Endothelial cell of umbilical vein (primary cell): Measurements from ENCODE around the gene MARK1. TPM values are rescaled to one million over a fixed set of nuclear protein-coding genes. Genes with fewer than 3 reads are reported as not detected.

Experiments used
- BruUV-seq: library from RNA; stranded (reverse); fragments of 400-500 nt; replicated peaks from 2 replicates; lab custom pipeline; 2021; lab: Mats Ljungman, UMichigan
- CTCF ChIA-PET: fragments of 300-600, 350-600 bp; sonication (Branson Sonifier 250); formaldehyde crosslinking; loops from one replicate; lab custom pipeline; 2021; ENCODE audit warnings: antibody characterized with exemption, inconsistent platforms; lab: Charles Lee
- POLR2A ChIA-PET: fragments of 300-600, 350-600 bp; sonication (Branson Sonifier 250); formaldehyde crosslinking; loops from one replicate; lab custom pipeline; 2021; ENCODE audit warnings: antibody characterized with exemption, inconsistent platforms; lab: Charles Lee
- DNase-seq: peaks from one replicate; pipeline ENCODE4 v3.0.0-alpha.2; 2011; ENCODE audit warnings: low read depth, low spot score
- FAIRE-seq: peaks from 2 replicates; lab custom pipeline; 2011; peaks lifted over from hg19 to GRCh38; lab: Jason Lieb, UNC
- H2AFZ ChIP-seq: 2 replicates; pipeline ENCODE4 v1.6.0; 2012; ENCODE audit warnings: low read depth, low read length, control low read depth, inconsistent platforms
- H3K27ac ChIP-seq: 2 replicates; pipeline ENCODE4 v1.5.1; 2011; ENCODE audit warnings: low read depth, mild to moderate bottlenecking, control low read depth, low read length, moderate library complexity; ENCODE audit not compliant: insufficient read depth
- H3K27me3 ChIP-seq, 2 experiments: 2 replicates each; pipeline versions ENCODE4 v1.6.0 to v1.6.1; 2011; ENCODE audit warnings: low read length in 2 of 2, mixed read lengths in 1 of 2; ENCODE audit not compliant: control insufficient read depth in 2 of 2, insufficient read depth in 2 of 2
- H3K36me3 ChIP-seq, 2 experiments: 2 replicates in 1 of 2; 3 replicates in 1 of 2; pipeline ENCODE4 v1.5.1; 2011; ENCODE audit warnings: low read length in 2 of 2, mild to moderate bottlenecking in 1 of 2, moderate library complexity in 1 of 2; ENCODE audit not compliant: control insufficient read depth in 2 of 2, insufficient read depth in 2 of 2; ENCODE audit errors: extremely low read depth in 1 of 2
- H3K4me1 ChIP-seq: 3 replicates; pipeline ENCODE4 v1.5.1; 2011; ENCODE audit warnings: mild to moderate bottlenecking, low read length; ENCODE audit not compliant: control insufficient read depth, insufficient read depth; ENCODE audit errors: extremely low read depth
- H3K4me2 ChIP-seq: 2 replicates; pipeline ENCODE4 v1.6.1; 2011; ENCODE audit warnings: low read length, control low read depth, mixed read lengths; ENCODE audit not compliant: insufficient read depth
- H3K4me3 ChIP-seq, 3 experiments: fragments of 200-600 bp in 1 of 3; sonication (generic), shearing (Covaris generic) in 1 of 3; replicated peaks in 1 of 3; 2 replicates each; pipeline ENCODE4 v1.5.1; 2011 to 2016; ENCODE audit warnings: control low read depth in 3 of 3, low read length in 3 of 3, mild to moderate bottlenecking in 2 of 3, inconsistent platforms in 1 of 3, low read depth in 1 of 3, moderate library complexity in 1 of 3; ENCODE audit not compliant: insufficient read depth in 1 of 3
- H3K79me2 ChIP-seq: 2 replicates; pipeline ENCODE4 v1.6.0; 2012; ENCODE audit warnings: low read length, inconsistent platforms; ENCODE audit not compliant: control insufficient read depth, insufficient read depth
- H3K9ac ChIP-seq: replicated peaks from 2 replicates; pipeline ENCODE3; 2011; ENCODE audit warnings: low read length, control low read depth; ENCODE audit not compliant: insufficient read depth; ENCODE audit errors: extremely low read depth
- H3K9me1 ChIP-seq: replicated peaks from 3 replicates; pipeline ENCODE4 v1.6.0; 2011; ENCODE audit warnings: mild to moderate bottlenecking, low read length; ENCODE audit not compliant: control insufficient read depth, insufficient read depth; ENCODE audit errors: extremely low read depth
- H3K9me3 ChIP-seq: replicated peaks from 2 replicates; pipeline ENCODE4 v1.5.1; 2012; ENCODE audit warnings: low read length, inconsistent platforms; ENCODE audit not compliant: control insufficient read depth, insufficient read depth
- H4K20me1 ChIP-seq: replicated peaks from 2 replicates; pipeline ENCODE3; 2011; ENCODE audit warnings: mild to moderate bottlenecking, low read length; ENCODE audit not compliant: control insufficient read depth, insufficient read depth; ENCODE audit errors: extremely low read depth
- EZH2 ChIP-seq: IDR thresholded peaks from 2 replicates; pipeline ENCODE4 v1.6.1; 2012; ENCODE audit warnings: borderline replicate concordance, low read depth, mild to moderate bottlenecking, moderate library complexity, low read length, inconsistent platforms; ENCODE audit not compliant: severe bottlenecking
- FOS ChIP-seq: IDR thresholded peaks from 2 replicates; pipeline ENCODE4 v1.6.1; 2011; ENCODE audit warnings: mild to moderate bottlenecking, low read length, moderate library complexity, borderline replicate concordance; ENCODE audit not compliant: insufficient read depth
- GATA2 ChIP-seq: IDR thresholded peaks from 2 replicates; pipeline ENCODE4 v1.7.0; 2011; ENCODE audit warnings: low read depth, mild to moderate bottlenecking, moderate library complexity, mixed read lengths, low read length; ENCODE audit not compliant: insufficient read length, insufficient read depth
- JUN ChIP-seq: IDR thresholded peaks from 2 replicates; pipeline ENCODE4 v1.6.1; 2011; ENCODE audit warnings: borderline replicate concordance, low read depth; ENCODE audit not compliant: insufficient read length, insufficient read depth
- MYC ChIP-seq: IDR thresholded peaks from one replicate; pipeline ENCODE4 v1.6.1; 2011; ENCODE audit warnings: mild to moderate bottlenecking, low read depth, low read length
- POLR2A ChIP-seq: IDR thresholded peaks from 2 replicates; pipeline ENCODE4 v1.6.1; 2012; ENCODE audit warnings: low read depth, mild to moderate bottlenecking, control low read depth, low read length
- POLR2AphosphoS5 ChIP-seq: IDR thresholded peaks from 2 replicates; pipeline ENCODE4 v1.6.1; 2012; ENCODE audit warnings: low read depth, mild to moderate bottlenecking, control low read depth, low read length, moderate library complexity; ENCODE audit not compliant: insufficient read depth
- dilution Hi-C: fragments of 300-500 bp; cut with MboI; formaldehyde crosslinking; loops from one replicate; pipeline ENCODE4 v1.15.0; 2019; ENCODE audit warnings: low sequenced_read_pairs; ENCODE audit not compliant: extremely low pct_ligation_motif_present
- intact Hi-C: fragments of 100-400 bp; cut with micrococcal nuclease; formaldehyde crosslinking; loops from one replicate; pipeline ENCODE4 v1.10.0; 2022
- polyA plus RNA-seq, 4 experiments: library from polyadenylated mRNA; depleted of rRNA in 3 of 4; stranded (reverse) in 3 of 4; unstranded in 1 of 4; fragments of >200 nt; gene quantifications; 2 replicates each; pipeline versions ENCODE4 v1.2.1 to v1.2.3, GENCODE V29; 2011 to 2012; ENCODE audit warnings: missing spikeins in 1 of 4
- total RNA-seq: library from RNA; stranded (reverse); gene quantifications from 2 replicates; pipeline ENCODE4 v1.2.3, GENCODE V29; 2021
- TF ChIP-seq, protein P1 (sequence below): IDR thresholded peaks from 2 replicates; pipeline ENCODE4 v1.6.1; 2011; ENCODE audit not compliant: insufficient read depth, insufficient read length
- TF ChIP-seq, protein P2 (sequence below), 2 donors: IDR thresholded peaks; 1 replicate in 1 of 2; 2 replicates in 1 of 2; pipeline ENCODE4 v1.5.1; 2011; ENCODE audit warnings: low read length in 2 of 2, mild to moderate bottlenecking in 2 of 2, moderate library complexity in 2 of 2, control low read depth in 1 of 2, inconsistent platforms in 1 of 2, low read depth in 1 of 2; ENCODE audit not compliant: insufficient read depth in 1 of 2; ENCODE audit errors: extremely low read depth in 1 of 2

The MARK1 gene
- total and polyA plus RNA-seq, 2 donors (not counting 3 experiments of a cell fraction or from before 2014, with no cell fraction given), result 1.2 to 5.5 TPM

DNA sequence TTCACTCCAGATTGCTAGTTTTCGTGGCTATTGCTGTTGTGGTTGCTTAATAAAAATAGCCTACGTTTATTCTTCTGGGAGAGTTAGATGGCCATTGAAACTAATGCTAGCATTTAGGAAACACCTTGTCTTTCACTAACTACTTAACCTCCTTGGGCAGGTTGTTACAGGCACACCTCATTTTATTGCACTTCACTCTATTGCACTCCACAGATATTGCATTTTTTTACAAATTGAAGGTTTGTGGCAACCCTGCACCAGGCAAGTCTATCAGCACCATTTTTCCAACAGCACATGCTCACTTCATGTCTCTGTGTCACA is 11.3 kb upstream of the MARK1 start:
- CTCF ChIA-PET, result no interaction called here
- POLR2A ChIA-PET, result no interaction called here
- Histone ChIP-seq H3K4me1 (no peaks in the 10 kb centered on the region), H3K79me2 (no peaks in the 10 kb centered on the region), H3K4me2 (no peak overlapping the region), H4K20me1 (no peaks in the 10 kb centered on the region), H3K4me3 (no peak overlapping the region), H3K36me3 (no peaks in the 10 kb centered on the region), H3K9ac (no peak overlapping the region), H2AFZ (no peak overlapping the region), H3K9me1 (no peaks in the 10 kb centered on the region), H3K9me3 (no peaks in the 10 kb centered on the region), H3K27ac (no peak overlapping the region), H3K27me3 (peaks cover 6 to 8% of the 10 kb centered on the region in 2 experiments)
- no peak for FAIRE-seq
- TF ChIP-seq GATA2 (no peak), EZH2 (no peak), POLR2AphosphoS5 (no peak), POLR2A (no peak), MYC (no peak), JUN (no peak), FOS (no peak)
- TF ChIP-seq, protein P1, sequence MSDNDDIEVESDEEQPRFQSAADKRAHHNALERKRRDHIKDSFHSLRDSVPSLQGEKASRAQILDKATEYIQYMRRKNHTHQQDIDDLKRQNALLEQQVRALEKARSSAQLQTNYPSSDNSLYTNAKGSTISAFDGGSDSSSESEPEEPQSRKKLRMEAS, result no peak
- TF ChIP-seq, protein P2, sequence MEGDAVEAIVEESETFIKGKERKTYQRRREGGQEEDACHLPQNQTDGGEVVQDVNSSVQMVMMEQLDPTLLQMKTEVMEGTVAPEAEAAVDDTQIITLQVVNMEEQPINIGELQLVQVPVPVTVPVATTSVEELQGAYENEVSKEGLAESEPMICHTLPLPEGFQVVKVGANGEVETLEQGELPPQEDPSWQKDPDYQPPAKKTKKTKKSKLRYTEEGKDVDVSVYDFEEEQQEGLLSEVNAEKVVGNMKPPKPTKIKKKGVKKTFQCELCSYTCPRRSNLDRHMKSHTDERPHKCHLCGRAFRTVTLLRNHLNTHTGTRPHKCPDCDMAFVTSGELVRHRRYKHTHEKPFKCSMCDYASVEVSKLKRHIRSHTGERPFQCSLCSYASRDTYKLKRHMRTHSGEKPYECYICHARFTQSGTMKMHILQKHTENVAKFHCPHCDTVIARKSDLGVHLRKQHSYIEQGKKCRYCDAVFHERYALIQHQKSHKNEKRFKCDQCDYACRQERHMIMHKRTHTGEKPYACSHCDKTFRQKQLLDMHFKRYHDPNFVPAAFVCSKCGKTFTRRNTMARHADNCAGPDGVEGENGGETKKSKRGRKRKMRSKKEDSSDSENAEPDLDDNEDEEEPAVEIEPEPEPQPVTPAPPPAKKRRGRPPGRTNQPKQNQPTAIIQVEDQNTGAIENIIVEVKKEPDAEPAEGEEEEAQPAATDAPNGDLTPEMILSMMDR (IDR thresholded peaks at IDR 0.05; ENCODE audit: extremely low read depth in 1 of 2, insufficient read depth in 1 of 2, low read depth in 1 of 2, low read length in 2 of 2), result no peak
- dilution Hi-C loops, result no loop called here
- BruUV-seq, result no TSS peak
- intact Hi-C loops, result no loop called here
- DNase-seq, result no peak
